A549 (cell line): ENCODE data around the gene CCDC73.

Source experiments
- JUN ChIP-seq, 2 experiments: fragments of >200 bp; sonication (Bioruptor Twin); formaldehyde crosslinking; IDR thresholded peaks; 2 replicates in 1 of 2; 3 replicates in 1 of 2; pipeline ENCODE4 v1.6.1; 2016 to 2017
- POLR2A ChIP-seq: IDR thresholded peaks from 2 replicates; pipeline ENCODE4 v1.6.1; 2012; ENCODE audit warnings: mild to moderate bottlenecking, low read length
- TF ChIP-seq, protein P1 (sequence below): fragments of 450-650 bp; IDR thresholded peaks from 2 replicates; pipeline ENCODE4 v1.6.1; 2014; ENCODE audit warnings: antibody characterized with exemption
- TF ChIP-seq, protein P2 (sequence below): fragments of >200 bp; sonication (Bioruptor Twin); formaldehyde crosslinking; IDR thresholded peaks from 3 replicates; pipeline ENCODE4 v1.5.1; 2016
- TF ChIP-seq, protein P3 (sequence below): IDR thresholded peaks from 2 replicates; pipeline ENCODE4 v1.6.1; 2012

DNA sequence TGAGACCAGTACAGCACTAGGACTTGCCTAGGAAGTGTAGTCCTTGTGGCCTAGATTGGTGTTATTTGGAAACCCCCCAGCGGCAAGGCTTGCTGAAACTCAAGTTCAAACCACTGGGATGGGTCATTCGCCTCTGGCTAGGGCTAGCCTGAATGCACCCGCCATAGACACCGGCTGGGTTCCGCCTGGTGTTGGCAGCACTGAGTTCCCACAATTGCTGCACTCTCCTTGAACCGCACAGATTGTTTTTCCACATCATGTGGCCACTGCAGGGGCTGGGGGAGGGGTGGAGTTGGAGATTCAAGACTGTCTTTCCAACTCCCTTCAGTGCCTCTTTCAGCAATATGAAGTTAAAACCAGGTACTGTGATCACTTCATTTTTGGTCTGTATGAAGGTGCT lies 43.1 kb downstream of the CCDC73 start:
- TF ChIP-seq POLR2A = no peak
- TF ChIP-seq, protein P1, sequence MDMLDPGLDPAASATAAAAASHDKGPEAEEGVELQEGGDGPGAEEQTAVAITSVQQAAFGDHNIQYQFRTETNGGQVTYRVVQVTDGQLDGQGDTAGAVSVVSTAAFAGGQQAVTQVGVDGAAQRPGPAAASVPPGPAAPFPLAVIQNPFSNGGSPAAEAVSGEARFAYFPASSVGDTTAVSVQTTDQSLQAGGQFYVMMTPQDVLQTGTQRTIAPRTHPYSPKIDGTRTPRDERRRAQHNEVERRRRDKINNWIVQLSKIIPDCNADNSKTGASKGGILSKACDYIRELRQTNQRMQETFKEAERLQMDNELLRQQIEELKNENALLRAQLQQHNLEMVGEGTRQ = no peak
- TF ChIP-seq, protein P2, sequence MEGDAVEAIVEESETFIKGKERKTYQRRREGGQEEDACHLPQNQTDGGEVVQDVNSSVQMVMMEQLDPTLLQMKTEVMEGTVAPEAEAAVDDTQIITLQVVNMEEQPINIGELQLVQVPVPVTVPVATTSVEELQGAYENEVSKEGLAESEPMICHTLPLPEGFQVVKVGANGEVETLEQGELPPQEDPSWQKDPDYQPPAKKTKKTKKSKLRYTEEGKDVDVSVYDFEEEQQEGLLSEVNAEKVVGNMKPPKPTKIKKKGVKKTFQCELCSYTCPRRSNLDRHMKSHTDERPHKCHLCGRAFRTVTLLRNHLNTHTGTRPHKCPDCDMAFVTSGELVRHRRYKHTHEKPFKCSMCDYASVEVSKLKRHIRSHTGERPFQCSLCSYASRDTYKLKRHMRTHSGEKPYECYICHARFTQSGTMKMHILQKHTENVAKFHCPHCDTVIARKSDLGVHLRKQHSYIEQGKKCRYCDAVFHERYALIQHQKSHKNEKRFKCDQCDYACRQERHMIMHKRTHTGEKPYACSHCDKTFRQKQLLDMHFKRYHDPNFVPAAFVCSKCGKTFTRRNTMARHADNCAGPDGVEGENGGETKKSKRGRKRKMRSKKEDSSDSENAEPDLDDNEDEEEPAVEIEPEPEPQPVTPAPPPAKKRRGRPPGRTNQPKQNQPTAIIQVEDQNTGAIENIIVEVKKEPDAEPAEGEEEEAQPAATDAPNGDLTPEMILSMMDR = no peak
- no peak for TF ChIP-seq JUN (IDR thresholded peaks at IDR 0.05)
- TF ChIP-seq, protein P3, sequence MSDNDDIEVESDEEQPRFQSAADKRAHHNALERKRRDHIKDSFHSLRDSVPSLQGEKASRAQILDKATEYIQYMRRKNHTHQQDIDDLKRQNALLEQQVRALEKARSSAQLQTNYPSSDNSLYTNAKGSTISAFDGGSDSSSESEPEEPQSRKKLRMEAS = no peak
